Uterus (tissue), 4 donors: ENCODE measurements around the gene ANKRD31. TPM values are rescaled to one million over a fixed set of nuclear protein-coding genes. Genes with fewer than 3 reads are reported as not detected.

ENCODE experiments used
- DNase-seq, 2 donors: peaks; one replicate each; pipeline ENCODE4 v3.0.0-alpha.2; 2019 to 2020
- H3K27ac ChIP-seq, 2 donors: fragments of 200-600 bp; sonication (generic); 1 replicate in 1 of 2; 2 replicates in 1 of 2; pipeline ENCODE4 v1.5.1; 2016 to 2018
- H3K27me3 ChIP-seq, 2 donors: fragments of 200-600 bp; sonication (generic); one replicate each; pipeline ENCODE4 v1.5.1; 2018 to 2019; ENCODE audit warnings: control low read depth in 1 of 2
- H3K36me3 ChIP-seq, 2 donors: fragments of 200-600 bp; sonication (generic); one replicate each; pipeline ENCODE4 v1.5.1; 2019; ENCODE audit warnings: control low read depth in 1 of 2
- H3K4me1 ChIP-seq, 2 donors: fragments of 200-600 bp; sonication (generic); one replicate each; pipeline ENCODE4 v1.5.1; 2018 to 2019; ENCODE audit warnings: control low read depth in 1 of 2
- H3K4me3 ChIP-seq, 2 donors: fragments of 200-600 bp; sonication (generic); 1 replicate in 1 of 2; 2 replicates in 1 of 2; pipeline ENCODE4 v1.5.1; 2018 to 2019; ENCODE audit warnings: mild to moderate bottlenecking in 1 of 2
- H3K9me3 ChIP-seq, 2 donors: fragments of 200-600 bp; sonication (generic); one replicate each; pipeline ENCODE4 v1.5.1; 2019; ENCODE audit warnings: control low read depth in 1 of 2
- CTCF ChIP-seq, 4 experiments: fragments of 200-600 bp in 2 of 4; fragments of 450-650 bp in 2 of 4; sonication (generic) in 2 of 4; IDR thresholded peaks; one replicate each; pipeline ENCODE4 v1.5.1; 2016 to 2019; ENCODE audit warnings: antibody characterized with exemption in 4 of 4, mild to moderate bottlenecking in 2 of 4, moderate library complexity in 1 of 4
- POLR2A ChIP-seq, 2 donors: fragments of 450-650 bp; IDR thresholded peaks; one replicate each; pipeline ENCODE4 v1.6.1; 2016; ENCODE audit warnings: antibody characterized with exemption in 2 of 2, mild to moderate bottlenecking in 1 of 2, moderate library complexity in 1 of 2
- intact Hi-C: fragments of 100-400 bp; cut with DNase I; formaldehyde crosslinking; loops from one replicate; pipeline ENCODE4 v1.15.1; 2023; ENCODE audit warnings: low total_unique reads
- total RNA-seq, 4 donors: library from RNA; depleted of rRNA in 3 of 4; stranded (reverse); fragments of >200 nt in 3 of 4; gene quantifications; one replicate each; pipeline versions ENCODE4 v1.1.0 to v1.2.4, GENCODE V29; 2014 to 2023
- donor health status: DM: yes; HTN: yes; CAD: no.

ANKRD31 gene
- total RNA-seq, 4 donors from 2014 or later = 0.67 to 0.69 TPM; not detected in 2

DNA sequence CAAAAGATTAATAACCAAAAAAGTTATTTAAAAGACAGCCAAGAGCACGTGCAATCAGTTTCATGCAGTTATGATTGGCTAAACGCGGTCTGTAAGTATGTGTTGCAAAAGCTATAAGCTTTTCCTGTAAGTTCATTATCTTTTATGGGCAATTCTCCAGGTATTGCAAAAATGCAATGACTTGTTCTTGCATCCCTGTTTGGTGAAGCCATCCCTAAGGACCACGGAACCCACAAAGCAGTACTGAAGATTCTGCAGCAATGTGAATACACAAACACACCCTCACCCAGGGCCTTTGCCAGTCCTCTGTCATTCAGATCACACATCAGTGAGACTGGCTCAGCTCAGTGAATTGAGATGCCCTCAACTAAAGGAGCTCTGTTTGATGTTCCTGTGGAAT is 195.7 kb downstream of the ANKRD31 start:
- H3K9me3 ChIP-seq = no peaks in the 10 kb centered on the region
- intact Hi-C loops = no loop called here
- no peaks in the 10 kb centered on the region for H3K36me3 ChIP-seq

GRCh38 chr5:75037106-75037505 is 199.6 kb downstream of the ANKRD31 start:
- Histone ChIP-seq H3K9me3 (no peaks in the 10 kb centered on the region), H3K27ac (no peak overlapping the region), H3K4me3 (no peak overlapping the region), H3K36me3 (no peaks in the 10 kb centered on the region), H3K4me1 (no peaks in the 10 kb centered on the region), H3K27me3 (no peaks in the 10 kb centered on the region)
- no peak for DNase-seq
- intact Hi-C loops = no loop called here
- TF ChIP-seq CTCF (IDR thresholded peaks at IDR 0.05) (no peak), POLR2A (IDR thresholded peaks at IDR 0.05) (no peak)

More for the DNA sequence above, 195.7 kb downstream of the ANKRD31 start:
- TF ChIP-seq CTCF (IDR thresholded peaks at IDR 0.05) = no peak
- no peak for TF ChIP-seq POLR2A (IDR thresholded peaks at IDR 0.05)
- no peak for DNase-seq
- no peak overlapping the region for H3K27ac ChIP-seq
- H3K4me3 ChIP-seq = no peak overlapping the region
- no peaks in the 10 kb centered on the region for H3K4me1 ChIP-seq
- no peaks in the 10 kb centered on the region for H3K27me3 ChIP-seq

DNA sequence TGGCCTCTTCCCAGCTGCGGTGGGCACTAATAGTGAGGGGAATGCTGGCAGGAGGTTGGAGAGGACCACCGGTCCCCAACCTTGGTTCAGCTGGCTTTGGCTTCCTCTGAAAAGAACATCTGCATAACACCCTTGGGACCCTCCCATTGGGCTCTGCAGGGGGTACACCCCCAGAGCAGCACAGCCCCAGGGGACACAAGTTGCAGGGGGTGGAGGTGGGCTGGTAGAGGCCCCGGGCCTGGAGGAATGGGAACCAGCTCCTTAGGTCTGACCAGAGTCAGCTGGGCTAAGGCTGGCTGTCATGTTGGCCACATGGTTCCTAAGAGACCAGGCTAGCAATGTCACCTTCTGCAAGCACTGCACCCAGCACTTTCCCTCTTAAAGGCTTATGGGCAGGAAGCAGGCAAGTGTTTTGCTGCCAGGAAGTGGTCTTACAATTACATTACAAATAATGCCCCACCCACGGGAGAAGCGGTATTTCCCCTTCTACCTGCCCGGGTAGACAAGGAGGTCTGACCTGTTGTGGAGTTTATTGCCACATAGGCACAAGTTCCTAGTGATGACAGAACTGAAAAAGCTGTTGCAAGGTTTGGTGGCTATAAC is 202.4 kb downstream of the ANKRD31 start:
- intact Hi-C loops = no loop called here
- DNase-seq = no peak
- H3K27me3 ChIP-seq = no peaks in the 10 kb centered on the region
- H3K36me3 ChIP-seq = no peaks in the 10 kb centered on the region
- H3K4me3 ChIP-seq = no peak overlapping the region
- no peaks in the 10 kb centered on the region for H3K4me1 ChIP-seq
- H3K27ac ChIP-seq = no peak overlapping the region
- no peaks in the 10 kb centered on the region for H3K9me3 ChIP-seq
- no peak for TF ChIP-seq CTCF (IDR thresholded peaks at IDR 0.05)
- no peak for TF ChIP-seq POLR2A (IDR thresholded peaks at IDR 0.05)

DNA sequence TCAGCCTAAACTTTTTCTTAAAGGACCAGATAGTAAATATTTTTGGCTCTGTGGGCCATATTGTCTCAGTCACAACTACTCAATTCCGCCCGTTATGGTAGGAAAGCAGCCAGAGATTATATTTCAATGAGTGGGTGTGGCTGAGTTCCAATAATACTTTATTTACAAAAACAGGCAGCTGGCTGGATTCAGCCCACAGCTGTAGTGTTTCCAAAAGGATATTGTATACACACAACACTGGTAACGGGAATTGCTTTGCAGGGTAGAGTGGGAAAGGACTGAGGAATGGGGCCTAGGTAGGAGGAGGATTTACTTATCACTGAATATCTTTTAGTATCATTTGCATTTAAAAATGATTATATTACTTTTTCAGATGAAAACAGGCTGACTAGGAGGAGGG is 205.3 kb downstream of the ANKRD31 start:
- no peak for DNase-seq
- no peaks in the 10 kb centered on the region for H3K9me3 ChIP-seq
- H3K4me1 ChIP-seq = no peaks in the 10 kb centered on the region
- no peak overlapping the region for H3K27ac ChIP-seq
- no peaks in the 10 kb centered on the region for H3K27me3 ChIP-seq
- TF ChIP-seq POLR2A (IDR thresholded peaks at IDR 0.05) (no peak), CTCF (IDR thresholded peaks at IDR 0.05) (no peak)
- no peaks in the 10 kb centered on the region for H3K36me3 ChIP-seq
- intact Hi-C loops = no loop called here
- no peak overlapping the region for H3K4me3 ChIP-seq

DNA sequence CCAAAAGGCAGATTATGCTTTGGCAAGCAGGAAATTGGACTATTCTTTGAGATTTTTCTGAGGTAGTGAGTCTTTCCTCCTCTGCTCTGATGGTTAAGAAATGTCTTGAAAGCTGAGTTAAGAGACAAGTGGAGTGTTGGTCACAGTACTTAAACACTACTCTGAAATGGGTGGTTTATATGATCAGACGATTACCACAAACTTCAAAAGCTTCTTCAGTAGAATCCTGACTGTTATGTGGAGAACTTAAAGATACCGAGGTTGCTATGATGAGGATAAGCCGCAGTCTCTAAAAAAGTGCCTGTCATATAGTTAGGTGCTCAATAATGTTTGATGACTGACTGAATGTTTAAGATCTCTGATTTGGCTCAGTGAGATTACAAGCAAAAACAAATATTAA is 208.6 kb downstream of the ANKRD31 start:
- intact Hi-C loops = no loop called here
- Histone ChIP-seq H3K36me3 (no peaks in the 10 kb centered on the region), H3K4me3 (no peak overlapping the region), H3K4me1 (no peaks in the 10 kb centered on the region), H3K27me3 (no peaks in the 10 kb centered on the region), H3K9me3 (no peaks in the 10 kb centered on the region), H3K27ac (no peak overlapping the region)
- DNase-seq = no peak
- no peak for TF ChIP-seq POLR2A (IDR thresholded peaks at IDR 0.05)
- TF ChIP-seq CTCF (IDR thresholded peaks at IDR 0.05) = no peak
